ENCODE measurements around the gene RPL36AL. TPM values are rescaled to one million over a fixed set of nuclear protein-coding genes. Genes with fewer than 3 reads are reported as not detected.

RPL36AL gene
- total and polyA plus RNA-seq, 2 of the 4 experiments (the other 2 are of a cell fraction) = 129 to 313 TPM

- Histone ChIP-seq H3K18ac (ENCODE audit: low read depth, low read length) (no peak overlapping the region), H4K91ac (ENCODE audit: insufficient read depth, low read depth, low read length) (no peak overlapping the region), H3K9me1 (ENCODE audit: insufficient read depth, low read length) (peaks cover 10% of the 10 kb centered on the region), H3K79me1 (ENCODE audit: low read depth in 1 of 2, low read length in 2 of 2) (peaks cover 14 to 37% of the 10 kb centered on the region in 2 experiments; a peak in 3 of 4 replicates), H3K27me3 (ENCODE audit: control insufficient read depth, insufficient read depth, low read length) (no peaks in the 10 kb centered on the region), H2BK120ac (ENCODE audit: low read depth, low read length) (no peak overlapping the region), H3K4ac (ENCODE audit: low read depth, low read length) (no peak overlapping the region), H2BK5ac (ENCODE audit: low read depth, low read length, poor library complexity, severe bottlenecking) (no peak overlapping the region), H2BK20ac (ENCODE audit: low read depth, low read length) (no peak overlapping the region), H3K36me3 (ENCODE audit: control insufficient read depth, insufficient read depth, low read length) (peaks cover 9% of the 10 kb centered on the region), H3K4me3 (ENCODE audit: insufficient read depth, low read depth, low read length) (no peak overlapping the region), H3K9ac (ENCODE audit: low read depth, low read length) (no peak overlapping the region), H3K23ac (ENCODE audit: low read depth, low read length) (no peak overlapping the region), H2AK9ac (replicated peaks; ENCODE audit: low read depth, low read length, poor library complexity) (no peak overlapping the region), H3K56ac (ENCODE audit: extremely low read depth, insufficient read depth, low read length) (no peak overlapping the region), H3K27ac (ENCODE audit: insufficient read depth, low read length) (no peak overlapping the region), H3K9me3 (ENCODE audit: control insufficient read depth, insufficient read depth, low read length) (no peaks in the 10 kb centered on the region), H4K5ac (ENCODE audit: low read depth, low read length) (no peak overlapping the region), H3K4me2 (ENCODE audit: low read depth, low read length) (no peak overlapping the region), H4K20me1 (ENCODE audit: insufficient read depth, low read length) (peaks cover 12% of the 10 kb centered on the region), H3K14ac (replicated peaks; ENCODE audit: low read depth, low read length) (no peak overlapping the region), H2BK15ac (ENCODE audit: low read depth, low read length) (no peak overlapping the region; the same call in 2 of the 3 replicates), H2AFZ (replicated peaks; ENCODE audit: low read length, poor library complexity) (no peak overlapping the region), H3K4me1 (ENCODE audit: control insufficient read depth, insufficient read depth, low read length) (peaks cover 7% of the 10 kb centered on the region), H4K8ac (ENCODE audit: low read depth in 2 of 2, low read length in 2 of 2) (no peak overlapping the region), H2AK5ac (ENCODE audit: low read depth, low read length) (no peak overlapping the region)
- DNase-seq (no peak), ATAC-seq (ENCODE audit: low read depth) (no peak)
- dilution Hi-C loops (cut with HindIII; ENCODE audit: low sequenced_read_pairs, unreplicated experiment) = no loop called here
- no CpG with 5 or more reads among the region's 2 CpGs for WGBS, 2 experiments (ENCODE audit: extremely low coverage in 2 of 2, insufficient read length in 1 of 2)
- POLR2A ChIA-PET (ENCODE audit: unreplicated experiment) = no interaction called here
- TF ChIP-seq MXI1 (IDR thresholded peaks at IDR 0.05; ENCODE audit: borderline replicate concordance, low read depth, low read length) (no peak), CEBPB (IDR thresholded peaks at IDR 0.05; ENCODE audit: low read depth, low read length) (no peak), ELK1 (IDR thresholded peaks at IDR 0.05; ENCODE audit: borderline replicate concordance, low read depth, low read length) (no peak), MAFK (IDR thresholded peaks at IDR 0.05; ENCODE audit: low read depth, low read length) (no peak), RAD21 (IDR thresholded peaks at IDR 0.05; ENCODE audit: low read length) (no peak), CTCF (conservative IDR thresholded peaks at IDR 0.05; ENCODE audit: low read depth, low read length) (no peak), USF2 (IDR thresholded peaks at IDR 0.05; ENCODE audit: low read depth, low read length) (no peak), NFE2L2 (IDR thresholded peaks at IDR 0.05; ENCODE audit: low read depth, low read length) (no peak), RCOR1 (IDR thresholded peaks at IDR 0.05; ENCODE audit: insufficient replicate concordance, low read length) (no peak), RFX5 (IDR thresholded peaks at IDR 0.05; ENCODE audit: low read depth, low read length) (no peak), FOS (IDR thresholded peaks at IDR 0.05; ENCODE audit: low read depth, low read length) (no peak), SMC3 (IDR thresholded peaks at IDR 0.05; ENCODE audit: low read depth, low read length) (no peak), CHD1 (IDR thresholded peaks at IDR 0.05; ENCODE audit: low read depth, low read length) (no peak), BHLHE40 (IDR thresholded peaks at IDR 0.05; ENCODE audit: low read depth, low read length) (no peak), MAZ (IDR thresholded peaks at IDR 0.05; ENCODE audit: borderline replicate concordance, low read depth, low read length) (no peak), POLR2A (IDR thresholded peaks at IDR 0.05; ENCODE audit: low read depth, low read length) (no peak)
- intact Hi-C loops (cut with micrococcal nuclease) = no loop called here
- no TSS peak for BruUV-seq (replicated peaks)
- CTCF ChIA-PET = no interaction called here
- in situ Hi-C loops (cut with MboI; ENCODE audit: low sequenced_read_pairs) = no loop called here
Observed at GRCh38 chr14:49614196-49614595, 6.2 kb downstream of the RPL36AL start.
